NCI-H82 (cell line): ENCODE measurements around the gene KRT10.
"Not testable (repeated sequence)": the region's sequence is repeated elsewhere in the genome, so short reads cannot be mapped to it uniquely, and the experiment has no call there.

Experiments used
- DNase-seq: peaks from one replicate; lab custom pipeline; 2025; lab: John Stamatoyannopoulos, UW

KRT10 gene

GRCh38 chr17:40822132-40822812, at the start of gene KRT10:
TSS of gene KRT10 (minus strand) at chr17:40822614. CDS start at chr17:40822585, 29 bp downstream.
- no peak for DNase-seq

GRCh38 chr17:40871316-40871715, 48.9 kb upstream of the KRT10 start:
- no peak for DNase-seq

GRCh38 chr17:40870136-40870535, 47.7 kb upstream of the KRT10 start:
- no peak for DNase-seq

- no peak for DNase-seq
Observed at GRCh38 chr17:40866838-40867237, 44.4 kb upstream of the KRT10 start, which contains the start of gene KRT12. TSS of gene KRT12 (minus strand) at chr17:40867223. CDS start at chr17:40867186, 37 bp downstream.

- DNase-seq: no peak
Observed at GRCh38 chr17:40864661-40865390, 42.4 kb upstream of the KRT10 start.

- peak; percentile 67 for DNase-seq
Observed at GRCh38 chr17:40862985-40863733, 40.7 kb upstream of the KRT10 start.

GRCh38 chr17:40859536-40859935, 37.1 kb upstream of the KRT10 start:
- peak; percentile 71 for DNase-seq

- not testable (repeated sequence) for DNase-seq
Observed at GRCh38 chr17:40858667-40859066, 36.3 kb upstream of the KRT10 start.

GRCh38 chr17:40857535-40857934, 35.1 kb upstream of the KRT10 start:
- peak; percentile 44 for DNase-seq

- no peak for DNase-seq
Observed at GRCh38 chr17:40854175-40854814, 31.9 kb upstream of the KRT10 start.

GRCh38 chr17:40852364-40852763, 29.9 kb upstream of the KRT10 start:
- DNase-seq: no peak

- DNase-seq: no peak
Observed at GRCh38 chr17:40850293-40850972, 28.0 kb upstream of the KRT10 start.

GRCh38 chr17:40849723-40850122, 27.3 kb upstream of the KRT10 start:
- DNase-seq: no peak

- DNase-seq: no peak
Observed at GRCh38 chr17:40848583-40849235, 26.3 kb upstream of the KRT10 start.

GRCh38 chr17:40846515-40847144, 24.2 kb upstream of the KRT10 start:
- DNase-seq: no peak

- DNase-seq: no peak
Observed at GRCh38 chr17:40844671-40845107, 22.3 kb upstream of the KRT10 start.

GRCh38 chr17:40843242-40843641, 20.8 kb upstream of the KRT10 start:
- DNase-seq: no peak

GRCh38 chr17:40841246-40841645, 18.8 kb upstream of the KRT10 start:
- DNase-seq: no peak

- no peak for DNase-seq
Observed at GRCh38 chr17:40839194-40839593, 16.8 kb upstream of the KRT10 start.

- DNase-seq: no peak
Observed at GRCh38 chr17:40836020-40836419, 13.6 kb upstream of the KRT10 start.

GRCh38 chr17:40833882-40834281, 11.5 kb upstream of the KRT10 start:
- no peak for DNase-seq
